ENCODE data around the gene TMEM219. TPM values are rescaled to one million over a fixed set of nuclear protein-coding genes. Genes with fewer than 3 reads are reported as not detected.

The TMEM219 gene
- total RNA-seq, 1 donor from 2014 or later: 119 TPM

DNA sequence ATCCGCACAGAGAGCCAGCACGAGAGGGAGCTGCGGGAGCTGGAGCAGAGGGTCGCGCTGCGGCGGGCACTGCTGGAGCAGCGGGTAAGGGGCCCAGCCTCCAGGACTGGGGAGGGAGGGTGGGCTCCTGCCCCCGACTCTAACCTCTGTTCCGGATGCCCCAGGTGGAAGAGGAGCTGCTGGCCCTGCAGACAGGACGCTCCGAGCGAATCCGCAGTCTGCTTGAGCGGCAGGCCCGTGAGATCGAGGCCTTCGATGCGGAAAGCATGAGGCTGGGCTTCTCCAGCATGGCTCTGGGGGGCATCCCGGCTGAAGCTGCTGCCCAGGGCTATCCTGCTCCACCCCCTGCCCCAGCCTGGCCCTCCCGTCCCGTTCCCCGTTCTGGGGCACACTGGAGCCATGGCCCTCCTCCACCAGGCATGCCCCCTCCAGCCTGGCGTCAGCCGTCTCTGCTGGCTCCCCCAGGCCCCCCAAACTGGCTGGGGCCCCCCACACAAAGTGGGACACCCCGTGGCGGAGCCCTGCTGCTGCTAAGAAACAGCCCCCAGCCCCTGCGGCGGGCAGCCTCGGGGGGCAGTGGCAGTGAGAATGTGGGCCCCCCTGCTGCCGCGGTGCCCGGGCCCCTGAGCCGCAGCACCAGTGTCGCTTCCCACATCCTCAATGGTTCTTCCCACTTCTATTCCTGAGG lies 29.1 kb downstream of the TMEM219 start:
- TF ChIP-seq, protein P1, sequence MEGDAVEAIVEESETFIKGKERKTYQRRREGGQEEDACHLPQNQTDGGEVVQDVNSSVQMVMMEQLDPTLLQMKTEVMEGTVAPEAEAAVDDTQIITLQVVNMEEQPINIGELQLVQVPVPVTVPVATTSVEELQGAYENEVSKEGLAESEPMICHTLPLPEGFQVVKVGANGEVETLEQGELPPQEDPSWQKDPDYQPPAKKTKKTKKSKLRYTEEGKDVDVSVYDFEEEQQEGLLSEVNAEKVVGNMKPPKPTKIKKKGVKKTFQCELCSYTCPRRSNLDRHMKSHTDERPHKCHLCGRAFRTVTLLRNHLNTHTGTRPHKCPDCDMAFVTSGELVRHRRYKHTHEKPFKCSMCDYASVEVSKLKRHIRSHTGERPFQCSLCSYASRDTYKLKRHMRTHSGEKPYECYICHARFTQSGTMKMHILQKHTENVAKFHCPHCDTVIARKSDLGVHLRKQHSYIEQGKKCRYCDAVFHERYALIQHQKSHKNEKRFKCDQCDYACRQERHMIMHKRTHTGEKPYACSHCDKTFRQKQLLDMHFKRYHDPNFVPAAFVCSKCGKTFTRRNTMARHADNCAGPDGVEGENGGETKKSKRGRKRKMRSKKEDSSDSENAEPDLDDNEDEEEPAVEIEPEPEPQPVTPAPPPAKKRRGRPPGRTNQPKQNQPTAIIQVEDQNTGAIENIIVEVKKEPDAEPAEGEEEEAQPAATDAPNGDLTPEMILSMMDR (IDR thresholded peaks at IDR 0.05): no peak
- no peaks in the 10 kb centered on the region for H3K9me3 Mint-ChIP-seq (ENCODE audit: unreplicated experiment)
- no peak overlapping the region for H3K4me3 Mint-ChIP-seq (ENCODE audit: unreplicated experiment)
- peaks cover 13% of the 10 kb centered on the region for H3K4me1 Mint-ChIP-seq (ENCODE audit: unreplicated experiment)
- DNase-seq (ENCODE audit: extremely low spot score, unreplicated experiment): no peak
- H3K27ac Mint-ChIP-seq (ENCODE audit: unreplicated experiment): no peak overlapping the region
- no peaks in the 10 kb centered on the region for H3K27me3 Mint-ChIP-seq (ENCODE audit: unreplicated experiment)
- peaks cover 20% of the 10 kb centered on the region for H3K36me3 Mint-ChIP-seq (ENCODE audit: unreplicated experiment)

DNA sequence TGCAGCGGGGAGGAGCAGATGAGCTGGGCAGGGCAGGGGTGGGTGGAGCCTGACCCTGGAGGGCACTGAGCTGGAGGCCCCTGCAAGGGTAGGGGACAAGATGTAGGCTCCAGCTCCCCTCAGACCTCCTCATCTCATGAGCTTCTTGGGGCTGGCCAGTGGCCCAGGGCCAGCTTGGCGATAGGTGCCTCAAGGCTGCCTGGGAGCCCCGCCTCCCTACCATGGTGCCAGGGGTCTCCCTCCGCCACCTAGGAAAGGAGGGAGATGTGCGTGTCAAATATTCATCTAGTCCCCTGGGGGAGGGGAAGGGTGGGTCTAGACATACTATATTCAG lies 29.7 kb downstream of the TMEM219 start:
- TF ChIP-seq, protein P1 (IDR thresholded peaks at IDR 0.05): no peak
- Mint-ChIP-seq H3K27ac (ENCODE audit: unreplicated experiment) (no peak overlapping the region), H3K4me3 (ENCODE audit: unreplicated experiment) (no peak overlapping the region), H3K9me3 (ENCODE audit: unreplicated experiment) (no peaks in the 10 kb centered on the region), H3K4me1 (ENCODE audit: unreplicated experiment) (peaks cover 17% of the 10 kb centered on the region), H3K36me3 (ENCODE audit: unreplicated experiment) (peaks cover 17% of the 10 kb centered on the region), H3K27me3 (ENCODE audit: unreplicated experiment) (no peaks in the 10 kb centered on the region)
- no peak for DNase-seq (ENCODE audit: extremely low spot score, unreplicated experiment)

DNA sequence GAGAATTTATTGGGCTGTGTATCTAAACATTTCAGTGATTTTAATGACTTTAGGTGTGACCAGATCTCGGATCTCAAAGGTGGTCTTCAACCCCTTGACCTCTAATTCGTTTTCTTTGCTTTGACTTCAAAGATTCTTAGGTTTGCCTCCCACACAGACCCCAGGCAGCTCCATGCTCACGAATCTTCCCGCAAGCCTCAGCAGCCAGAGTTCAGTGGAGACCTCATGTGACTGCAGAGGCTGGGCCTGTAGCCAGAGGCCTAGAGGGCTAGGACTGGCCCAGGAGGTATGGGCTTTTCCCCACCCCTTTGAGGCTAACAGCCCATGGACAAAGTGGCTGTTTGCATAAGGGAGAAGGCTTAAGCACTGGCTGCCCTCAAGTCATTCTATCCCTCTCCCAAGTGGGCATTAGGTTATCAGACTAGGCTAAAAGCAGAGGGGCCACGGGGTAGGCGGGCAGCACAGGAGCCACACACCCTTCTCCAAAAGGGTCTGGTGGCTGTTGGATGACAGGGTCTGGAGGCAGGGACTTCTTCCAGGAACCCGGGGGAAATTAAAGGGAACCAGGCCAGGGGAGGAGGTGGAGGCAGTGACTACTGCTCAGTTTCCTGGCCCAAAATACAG lies 30.6 kb downstream of the TMEM219 start:
- H3K4me3 Mint-ChIP-seq (ENCODE audit: unreplicated experiment): no peak overlapping the region
- TF ChIP-seq, protein P1 (IDR thresholded peaks at IDR 0.05): no peak
- peaks cover 17% of the 10 kb centered on the region for H3K36me3 Mint-ChIP-seq (ENCODE audit: unreplicated experiment)
- no peaks in the 10 kb centered on the region for H3K9me3 Mint-ChIP-seq (ENCODE audit: unreplicated experiment)
- DNase-seq (ENCODE audit: extremely low spot score, unreplicated experiment): no peak
- peaks cover 22% of the 10 kb centered on the region for H3K4me1 Mint-ChIP-seq (ENCODE audit: unreplicated experiment)
- no peaks in the 10 kb centered on the region for H3K27me3 Mint-ChIP-seq (ENCODE audit: unreplicated experiment)
- peak overlapping the region; percentile 7 for H3K27ac Mint-ChIP-seq (ENCODE audit: unreplicated experiment)

DNA sequence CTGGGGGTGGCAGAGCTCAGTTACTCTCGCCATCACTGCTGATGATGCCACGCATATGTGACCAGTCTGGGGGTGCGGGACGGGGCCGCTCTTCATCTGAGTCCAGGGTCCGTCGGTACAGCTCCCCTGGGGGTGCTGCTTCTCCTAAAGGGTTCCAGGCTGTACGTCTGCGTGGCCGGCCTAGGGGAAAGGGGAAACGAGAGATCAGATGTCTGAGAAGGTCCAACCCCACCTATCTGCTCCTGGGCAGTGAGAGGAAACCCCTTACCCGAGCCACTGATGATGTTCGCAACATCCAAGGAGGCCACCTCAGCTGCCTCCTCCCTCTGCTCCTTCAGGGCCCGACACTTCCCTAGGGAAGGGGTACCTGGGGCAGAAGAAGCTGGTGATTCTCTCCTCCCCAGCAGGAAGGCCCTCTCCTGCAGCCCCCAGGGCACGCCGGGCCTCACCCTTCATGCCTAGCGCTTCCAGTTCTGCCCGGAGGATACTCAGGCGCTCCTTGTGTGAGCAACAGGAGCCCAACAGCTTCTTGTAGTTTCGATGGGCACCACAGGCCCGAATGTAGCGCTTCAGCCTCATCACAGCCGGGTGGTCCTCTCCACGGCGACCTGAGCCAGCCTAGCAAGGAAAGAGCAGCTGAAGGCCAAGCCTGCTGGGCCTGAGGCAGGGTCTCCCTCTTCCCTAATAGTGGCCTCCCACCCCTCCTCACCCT lies 31.5 kb downstream of the TMEM219 start:
- H3K27ac Mint-ChIP-seq (ENCODE audit: unreplicated experiment): no peak overlapping the region
- no peak for DNase-seq (ENCODE audit: extremely low spot score, unreplicated experiment)
- TF ChIP-seq, protein P1 (IDR thresholded peaks at IDR 0.05): no peak
- H3K4me1 Mint-ChIP-seq (ENCODE audit: unreplicated experiment): peaks cover 23% of the 10 kb centered on the region
- peak overlapping the region; percentile 99 for H3K4me3 Mint-ChIP-seq (ENCODE audit: unreplicated experiment)
- peaks cover 13% of the 10 kb centered on the region for H3K36me3 Mint-ChIP-seq (ENCODE audit: unreplicated experiment)
- H3K27me3 Mint-ChIP-seq (ENCODE audit: unreplicated experiment): no peaks in the 10 kb centered on the region
- no peaks in the 10 kb centered on the region for H3K9me3 Mint-ChIP-seq (ENCODE audit: unreplicated experiment)

All from osteocyte (in vitro differentiated cells).